HG02885 (cell line): ENCODE data around the gene TUNAR.

ENCODE experiments used
- ATAC-seq: cut with Tn5 transposase; IDR thresholded peaks from one replicate; pipeline ENCODE4 v1.9.1; 2021; ENCODE audit warnings: mild to moderate bottlenecking; ENCODE audit not compliant: unreplicated experiment, poor library complexity

Gene TUNAR

DNA sequence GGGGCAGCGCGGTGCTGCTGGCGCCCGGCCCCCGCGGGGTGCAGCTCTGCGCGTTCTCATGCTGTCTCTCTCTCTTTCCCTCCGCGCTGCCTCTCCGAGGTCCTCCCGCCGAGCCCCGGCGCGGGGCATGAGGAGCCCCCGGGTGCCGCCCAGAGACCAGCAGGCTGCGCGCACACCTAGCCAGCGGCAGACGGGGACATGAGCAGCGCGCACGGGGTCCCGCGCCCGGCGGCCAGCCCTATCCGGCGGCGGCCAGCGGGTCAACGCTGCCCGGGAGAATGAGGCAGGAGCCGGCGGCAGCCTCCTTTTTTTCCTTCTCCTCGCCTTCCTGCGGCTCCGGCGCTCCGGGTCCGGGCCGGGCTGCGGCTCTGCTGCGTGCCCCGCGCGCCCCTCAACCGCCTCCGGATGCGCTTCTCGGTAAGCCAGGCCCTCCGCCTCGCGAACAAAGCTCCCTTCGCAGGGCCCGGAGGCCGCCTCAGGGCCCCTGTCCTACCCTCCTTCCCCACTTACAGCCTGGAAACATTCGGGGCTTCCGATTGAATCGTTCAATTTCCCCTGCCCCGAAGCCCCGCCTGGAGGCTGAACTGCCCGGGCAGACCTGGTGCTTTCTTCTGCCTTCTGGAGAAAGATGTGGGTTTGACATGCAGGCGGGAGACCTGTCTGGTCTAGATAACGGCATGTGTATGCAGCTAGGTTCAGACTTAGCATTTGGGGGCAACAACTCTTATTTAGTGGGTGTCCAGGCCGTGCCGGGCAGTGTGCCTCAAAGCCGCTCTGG, at the start of gene TUNAR:
Gene TUNAR, plus strand, starts transcription at position 72 of the 778 bp plus-strand sequence.
- ATAC-seq = no peak

DNA sequence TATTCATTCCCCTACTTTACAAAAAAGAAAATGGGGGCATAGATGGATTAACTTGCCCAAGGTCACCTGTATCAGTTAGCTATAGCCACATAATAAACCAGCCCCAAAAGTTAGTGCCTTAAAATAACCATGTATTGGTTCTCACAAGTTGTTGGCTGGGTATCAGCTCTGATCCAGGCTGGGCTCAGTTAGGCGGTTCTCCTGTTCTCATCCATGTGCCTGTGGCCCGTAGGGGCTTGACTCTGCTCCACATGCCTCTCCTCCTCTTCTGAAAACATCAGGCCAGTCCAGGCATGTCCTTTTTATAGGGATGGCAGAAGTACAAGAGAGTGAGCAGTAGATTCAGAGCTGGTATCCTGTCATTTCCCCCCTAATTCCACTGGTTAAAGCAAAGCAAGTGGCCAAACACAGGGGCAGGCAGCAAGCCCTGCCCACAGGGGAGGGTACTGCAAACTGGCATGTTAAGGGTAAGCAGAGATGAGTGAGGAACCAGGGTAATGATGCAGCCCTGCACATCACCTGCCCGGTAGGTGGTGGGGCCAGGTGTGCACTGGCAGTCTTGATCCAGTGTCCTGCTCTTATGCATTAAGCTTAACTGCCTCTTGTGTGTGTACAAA, 47.9 kb upstream of the TUNAR start:
- ATAC-seq = no peak

DNA sequence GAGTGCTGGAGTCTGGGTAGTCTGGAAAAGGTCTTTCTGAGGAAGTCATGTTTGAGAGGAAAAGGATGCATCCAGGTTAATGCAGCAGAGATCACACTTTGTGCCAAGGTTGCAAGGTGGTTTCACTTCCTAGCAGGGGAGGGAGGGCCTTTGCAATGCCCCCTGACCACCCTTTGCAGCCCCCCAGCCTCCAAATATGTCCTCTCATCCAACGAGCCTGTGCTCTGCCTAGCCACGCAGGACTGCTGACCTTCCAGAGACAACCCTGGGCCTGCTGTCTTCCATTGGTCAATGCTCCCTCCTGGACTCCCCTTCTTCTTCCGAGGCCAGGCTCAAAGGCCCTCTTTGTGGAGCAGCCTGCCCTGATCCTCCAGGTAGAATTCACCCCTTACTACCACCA, 47.3 kb upstream of the TUNAR start:
- no peak for ATAC-seq

- no peak for ATAC-seq
These were observed 46.2 kb upstream of the TUNAR start for GRCh38 chr14:95830386-95830785.

- ATAC-seq = no peak
These were observed 45.6 kb upstream of the TUNAR start for GRCh38 chr14:95831041-95831440.

DNA sequence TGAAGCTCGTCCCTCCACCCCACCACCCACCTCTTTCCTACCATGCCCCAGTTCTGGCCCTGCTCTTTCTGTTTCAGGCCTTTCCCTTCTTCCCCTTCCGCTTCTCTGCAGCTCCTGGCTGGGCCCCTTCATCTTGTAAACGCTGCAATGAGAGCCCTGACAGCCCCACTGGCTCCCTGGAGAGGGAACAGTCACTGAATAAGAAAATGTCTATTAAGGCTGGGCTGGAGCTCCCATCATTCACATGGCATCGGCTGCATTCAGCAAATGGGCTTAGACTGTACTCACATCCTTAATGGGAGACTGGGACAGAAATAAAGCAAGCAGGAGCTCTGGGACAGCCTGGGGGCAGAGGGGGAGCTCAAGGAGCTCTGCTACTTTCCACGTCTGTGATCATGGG, 45.2 kb upstream of the TUNAR start:
- ATAC-seq = no peak

- ATAC-seq = no peak
These were observed 44.6 kb upstream of the TUNAR start for GRCh38 chr14:95832012-95832411.

- no peak for ATAC-seq
These were observed 43.2 kb upstream of the TUNAR start for GRCh38 chr14:95833429-95833828.

DNA sequence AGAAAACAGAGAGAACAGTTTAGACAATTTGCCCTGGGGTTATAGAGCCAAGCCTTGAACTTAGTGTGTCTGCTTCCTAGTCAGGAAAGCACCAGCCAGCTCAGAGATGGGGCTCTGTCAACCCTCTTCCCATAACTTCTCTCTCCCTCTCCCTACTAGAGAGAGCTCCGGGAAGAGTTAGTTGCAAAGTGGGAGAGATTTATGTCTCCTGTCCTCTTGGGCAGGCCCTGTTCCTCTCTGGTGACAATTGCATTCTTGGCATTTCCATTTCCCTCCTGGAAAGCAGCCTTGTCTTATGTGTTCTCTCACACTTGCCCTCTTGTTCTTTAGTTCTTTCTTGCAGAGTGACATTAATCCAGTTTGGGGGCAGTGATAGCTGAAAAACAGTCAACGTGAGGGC, 42.1 kb upstream of the TUNAR start:
- no peak for ATAC-seq

- no peak for ATAC-seq
These were observed 41.4 kb upstream of the TUNAR start for GRCh38 chr14:95835121-95835730.

DNA sequence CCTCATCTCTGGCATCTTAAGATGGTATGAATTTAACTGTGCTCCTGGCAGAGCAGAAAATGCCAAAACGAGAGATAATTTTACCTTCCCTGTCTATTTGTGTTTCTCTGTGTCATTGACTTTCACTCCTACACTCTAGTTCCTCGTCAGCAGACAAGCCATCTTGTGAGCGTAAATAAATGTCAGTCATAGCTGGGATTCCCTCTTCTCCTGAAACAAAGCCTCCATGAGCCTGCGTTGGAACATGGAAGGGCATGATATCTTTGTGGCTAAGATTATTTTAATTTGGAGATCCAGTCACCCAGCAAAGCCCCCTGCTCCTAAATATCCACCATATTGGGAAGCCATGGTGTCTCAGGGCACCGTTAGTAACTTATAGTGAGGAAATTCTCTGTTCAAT, 37.8 kb upstream of the TUNAR start:
- ATAC-seq = no peak

DNA sequence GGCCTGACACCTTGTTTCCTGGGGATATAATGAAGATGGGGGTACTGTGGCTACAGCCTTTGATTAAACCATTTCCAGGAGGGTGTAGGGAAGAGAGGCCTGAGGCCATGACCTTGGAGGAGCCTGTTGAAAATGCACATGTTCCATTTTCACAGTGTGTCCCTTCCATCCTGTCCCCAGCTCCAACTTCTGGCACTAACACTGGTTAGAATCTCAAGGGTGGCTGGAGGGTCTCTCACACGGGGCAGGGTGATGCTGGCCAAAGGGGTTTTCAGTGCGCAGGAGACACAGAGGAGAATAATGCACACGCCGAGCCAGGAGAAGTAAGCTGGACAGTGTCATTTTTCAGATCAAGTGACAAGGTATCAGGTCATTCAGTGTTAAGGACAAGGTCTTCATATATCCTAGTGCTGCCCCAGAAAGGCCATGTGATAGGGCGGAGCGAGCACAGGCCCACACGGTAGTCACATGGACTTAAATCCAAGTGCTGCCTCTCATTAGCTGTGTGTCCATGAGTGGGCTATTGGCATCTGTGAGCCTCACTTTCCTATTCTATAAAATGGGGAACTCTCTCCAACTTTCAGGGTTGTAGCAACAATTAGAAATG, 36.4 kb upstream of the TUNAR start:
- ATAC-seq = no peak

DNA sequence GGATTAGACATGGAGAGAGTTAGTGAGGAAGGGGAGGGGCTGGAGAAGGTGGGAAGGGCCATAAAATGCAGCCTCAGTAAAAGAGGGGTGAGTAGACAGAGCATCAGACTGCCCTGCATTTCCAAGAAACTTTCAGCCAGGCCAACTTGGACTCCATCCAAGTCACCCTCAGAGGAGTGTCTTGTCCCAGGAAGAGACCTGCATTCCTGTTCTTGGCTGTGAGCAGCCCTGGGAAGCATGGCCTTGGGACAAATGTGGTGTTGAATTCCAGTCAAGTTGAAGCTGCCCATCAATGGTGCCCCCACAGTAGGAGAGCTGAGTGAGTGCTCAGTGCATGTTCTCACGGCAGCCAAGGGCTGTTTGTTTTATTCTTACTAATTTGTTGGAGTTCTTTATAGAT, 35.0 kb upstream of the TUNAR start:
- no peak for ATAC-seq

DNA sequence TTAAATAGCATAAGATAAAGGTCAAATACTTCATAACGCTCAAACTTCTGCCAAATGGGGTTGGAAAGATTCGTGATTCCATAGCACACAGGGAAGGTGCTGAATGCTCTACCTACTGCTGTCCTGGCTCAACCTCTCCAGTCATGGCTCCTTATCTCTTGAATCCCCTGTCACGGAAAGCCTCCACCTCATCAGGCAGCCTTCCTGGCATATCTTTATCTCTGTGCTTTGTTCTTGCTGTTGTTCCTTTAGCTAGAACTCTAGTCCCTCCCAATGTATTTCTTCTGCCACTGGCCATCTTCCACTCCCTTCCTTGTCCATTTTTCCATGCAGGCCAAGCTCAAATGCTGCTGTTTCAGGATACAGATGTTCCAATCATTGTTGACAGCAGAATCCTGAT, 26.9 kb upstream of the TUNAR start:
- no peak for ATAC-seq

DNA sequence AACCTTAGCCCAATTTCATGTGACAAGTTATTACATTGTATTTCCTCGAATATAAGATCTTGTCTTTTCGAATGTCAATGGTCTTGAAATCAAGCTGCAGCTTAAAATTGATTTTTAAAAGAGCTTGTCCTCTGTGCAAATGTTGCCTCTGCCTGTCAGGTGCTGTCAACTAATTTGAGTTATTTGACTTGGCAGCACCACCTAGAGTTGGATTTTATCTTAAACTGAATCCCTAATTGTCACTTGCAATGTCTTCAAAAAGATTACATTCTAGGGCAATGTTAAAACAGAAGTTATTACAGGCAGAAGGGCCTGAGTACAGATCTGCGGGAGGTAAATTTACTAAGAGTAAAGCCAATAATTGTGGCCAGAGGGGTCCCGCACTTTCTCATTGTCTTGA, 26.2 kb upstream of the TUNAR start:
- no peak for ATAC-seq

DNA sequence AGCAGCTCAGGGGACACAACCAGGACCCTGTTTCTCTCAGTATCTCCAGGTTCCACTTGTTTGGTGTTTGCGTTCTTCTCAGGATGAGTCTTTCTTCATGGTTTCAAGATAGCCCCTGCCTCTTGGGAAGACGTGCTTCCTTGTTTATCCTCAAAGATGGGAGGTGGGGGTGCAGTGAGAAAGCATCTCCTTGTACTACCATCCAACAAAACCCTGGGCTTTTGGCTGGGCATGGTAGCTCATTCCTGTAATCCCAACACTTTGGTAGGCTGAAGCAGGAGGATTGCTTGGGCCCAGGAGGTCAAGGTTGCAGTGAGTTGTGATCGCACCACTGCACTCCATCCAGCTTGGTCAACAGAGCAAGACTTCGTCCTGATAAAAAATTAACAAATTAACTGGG, 21.0 kb upstream of the TUNAR start:
- no peak for ATAC-seq

GRCh38 chr14:95857275-95857674, 19.4 kb upstream of the TUNAR start:
- ATAC-seq = no peak

- no peak for ATAC-seq
These were observed 17.7 kb upstream of the TUNAR start for GRCh38 chr14:95858893-95859292.

DNA sequence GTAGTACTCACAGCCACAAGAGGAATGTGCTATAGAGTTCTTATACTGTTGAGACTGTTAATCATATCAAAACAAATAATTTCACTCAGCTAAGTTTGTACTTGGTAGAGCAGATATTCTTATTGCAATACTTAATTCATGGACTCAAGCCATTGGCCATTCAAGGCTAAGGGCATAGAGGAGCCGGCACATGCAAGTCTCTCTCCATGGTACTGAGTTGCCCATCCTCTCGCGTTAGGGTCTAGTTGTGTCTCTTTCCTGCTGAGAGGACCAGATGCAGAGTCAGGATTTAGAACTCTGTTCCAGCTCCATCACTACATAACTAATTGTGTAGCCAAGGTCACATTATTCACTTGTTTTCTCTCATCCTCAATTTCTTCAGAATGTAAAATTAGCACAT, 14.4 kb upstream of the TUNAR start:
- ATAC-seq = no peak

DNA sequence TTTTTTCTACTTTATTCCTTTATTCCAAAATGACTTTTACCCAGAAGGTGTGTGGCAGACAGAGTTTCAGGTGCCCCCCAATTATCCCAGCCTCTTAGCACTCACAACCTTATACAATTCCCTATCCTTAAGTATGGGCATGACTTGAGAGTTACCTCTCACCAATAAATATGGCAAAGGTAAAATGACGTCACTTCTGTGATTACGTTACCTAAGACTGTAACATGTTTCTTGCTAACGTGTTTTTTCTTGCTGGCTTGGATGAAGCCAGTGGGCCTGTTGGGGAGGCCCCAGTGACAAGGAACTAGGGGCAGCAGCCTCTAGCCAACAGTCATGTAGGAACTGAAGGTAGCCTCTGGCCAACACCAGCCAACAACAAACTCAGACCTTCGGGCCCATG, 13.3 kb upstream of the TUNAR start:
- no peak for ATAC-seq

DNA sequence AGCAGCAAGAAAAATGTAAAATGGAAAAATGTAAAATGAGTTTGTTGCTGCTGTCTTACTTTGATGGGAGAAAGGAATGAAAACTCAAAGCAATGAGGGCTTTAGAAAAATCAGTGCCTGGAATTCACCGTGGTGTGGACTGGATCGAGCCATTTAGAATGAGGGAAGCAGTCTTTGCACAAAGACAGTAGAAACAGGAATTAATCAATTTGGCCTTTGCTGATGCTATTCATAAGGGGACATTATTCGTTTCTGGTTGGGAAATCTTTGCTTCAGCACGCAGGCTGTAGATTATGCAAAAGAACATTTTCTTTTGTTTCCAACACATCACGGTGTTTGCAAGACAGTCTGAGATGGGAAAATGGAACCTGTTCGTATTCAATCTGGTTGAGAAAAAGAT, 6.9 kb upstream of the TUNAR start:
- ATAC-seq = no peak
